Forelimb muscle (tissue), 1 donor: ENCODE data around the gene EFNA5. TPM values are rescaled to one million over a fixed set of nuclear protein-coding genes. Genes with fewer than 3 reads are reported as not detected.
A peak's percentile ranks its signal among the peaks of the same experiment; 100 is the strongest.

Source experiments
- DNase-seq: peaks from one replicate; pipeline ENCODE4 v3.0.0-alpha.2; 2013; ENCODE audit warnings: low read depth
- polyA plus RNA-seq: library from polyadenylated mRNA; unstranded; fragments of 120-200 nt; gene quantifications from one replicate; pipeline ENCODE4 v1.2.1, GENCODE V29; 2013; ENCODE audit not compliant: insufficient read length

Gene EFNA5
- polyA plus RNA-seq, 1 donor = 3.0 TPM

DNA sequence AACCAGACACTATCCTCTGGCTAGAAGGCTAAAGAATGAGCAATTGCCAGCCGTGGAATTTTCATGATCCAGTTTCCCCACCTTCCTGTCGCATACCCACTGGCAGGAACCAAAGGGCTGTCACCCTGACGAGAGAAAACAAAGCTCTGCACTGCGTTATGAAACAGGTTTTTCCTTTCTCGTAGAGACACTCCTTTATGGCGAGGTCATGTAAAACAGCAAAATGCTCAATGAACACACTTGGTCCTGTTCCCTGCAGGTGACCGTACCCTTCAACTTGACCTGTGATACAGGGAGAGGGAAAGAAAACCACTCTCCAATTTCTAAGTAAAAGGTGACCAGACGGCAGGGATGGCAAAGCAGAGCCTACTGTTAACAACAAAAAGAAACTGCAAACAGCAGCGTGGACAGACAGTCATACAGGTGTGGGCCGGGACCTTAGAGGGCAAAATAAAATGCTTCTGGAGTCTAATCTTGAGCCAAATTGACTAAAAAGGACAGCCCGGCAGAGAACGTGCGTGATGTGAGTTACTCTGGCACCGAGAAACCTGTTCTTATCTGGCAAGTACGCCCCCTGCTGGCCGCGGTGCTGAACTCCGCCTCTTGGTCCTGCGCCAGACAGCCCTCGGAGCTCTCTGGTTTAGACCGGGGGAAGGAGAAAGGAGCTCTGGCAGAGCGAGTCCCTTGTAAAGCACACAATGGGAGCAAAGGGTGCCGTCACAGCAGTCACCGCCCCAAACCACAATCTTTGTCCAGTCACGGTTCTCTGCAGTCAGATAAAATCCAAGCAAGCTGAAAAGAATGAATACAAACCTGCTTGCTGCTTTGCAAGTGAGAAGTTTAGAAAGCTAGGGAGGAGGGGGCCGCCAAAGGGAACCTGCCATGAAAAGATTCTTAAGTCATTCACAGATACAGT lies 98.9 kb downstream of the EFNA5 start:
- peak; percentile 78 for DNase-seq

DNA sequence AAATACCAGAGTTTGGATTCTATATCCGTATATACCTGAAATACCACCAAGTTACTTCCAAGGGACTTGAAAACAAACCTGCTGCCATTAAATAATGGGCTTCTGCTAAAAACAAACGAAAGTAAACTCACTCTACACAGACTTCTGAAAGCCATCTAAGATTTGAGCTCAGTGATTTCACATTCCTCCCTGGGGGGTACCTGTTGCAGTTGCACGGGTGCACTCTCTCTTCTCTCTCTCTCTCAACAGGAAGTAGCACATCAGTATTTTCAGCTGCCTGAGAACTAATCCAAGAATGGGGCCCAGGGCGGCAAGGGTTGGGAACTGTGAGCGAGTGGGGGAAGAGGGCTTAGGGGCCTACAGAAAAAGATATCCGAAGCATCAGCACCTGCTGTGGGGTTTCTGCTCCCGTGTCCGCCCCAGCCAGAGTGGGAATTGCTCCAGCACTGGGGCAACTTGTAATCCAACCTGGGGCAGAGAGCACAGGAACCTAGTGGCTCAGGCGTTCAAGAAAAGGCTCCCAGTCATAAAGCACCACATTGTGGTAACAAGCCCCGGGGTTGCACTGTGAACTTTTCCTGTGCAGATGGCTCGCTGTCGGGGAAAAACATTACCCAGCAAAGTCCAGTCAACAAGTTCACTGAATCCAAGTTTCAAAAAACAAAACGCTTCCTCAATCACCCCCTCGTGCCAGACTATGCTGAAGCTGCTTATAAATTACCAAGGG lies 99.8 kb downstream of the EFNA5 start:
- no peak for DNase-seq

DNA sequence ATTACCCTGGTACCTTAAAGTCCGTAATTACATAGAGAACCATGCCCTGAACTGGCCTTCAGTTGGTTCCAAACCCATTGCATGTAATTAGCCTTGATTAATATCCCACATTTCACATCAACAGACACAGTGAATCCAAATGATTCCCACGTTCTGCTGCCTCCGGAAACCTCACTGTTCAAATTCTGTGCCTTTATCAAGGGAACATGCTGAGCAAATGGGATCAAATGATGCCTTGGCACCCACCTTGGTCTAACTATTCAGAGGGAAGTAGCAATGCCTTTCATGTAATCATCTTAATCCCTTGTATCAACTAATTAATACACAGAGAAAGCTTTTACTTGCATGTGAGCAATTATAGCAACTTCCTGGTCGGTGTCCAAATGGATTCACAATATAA lies 100.6 kb downstream of the EFNA5 start:
- no peak for DNase-seq

DNA sequence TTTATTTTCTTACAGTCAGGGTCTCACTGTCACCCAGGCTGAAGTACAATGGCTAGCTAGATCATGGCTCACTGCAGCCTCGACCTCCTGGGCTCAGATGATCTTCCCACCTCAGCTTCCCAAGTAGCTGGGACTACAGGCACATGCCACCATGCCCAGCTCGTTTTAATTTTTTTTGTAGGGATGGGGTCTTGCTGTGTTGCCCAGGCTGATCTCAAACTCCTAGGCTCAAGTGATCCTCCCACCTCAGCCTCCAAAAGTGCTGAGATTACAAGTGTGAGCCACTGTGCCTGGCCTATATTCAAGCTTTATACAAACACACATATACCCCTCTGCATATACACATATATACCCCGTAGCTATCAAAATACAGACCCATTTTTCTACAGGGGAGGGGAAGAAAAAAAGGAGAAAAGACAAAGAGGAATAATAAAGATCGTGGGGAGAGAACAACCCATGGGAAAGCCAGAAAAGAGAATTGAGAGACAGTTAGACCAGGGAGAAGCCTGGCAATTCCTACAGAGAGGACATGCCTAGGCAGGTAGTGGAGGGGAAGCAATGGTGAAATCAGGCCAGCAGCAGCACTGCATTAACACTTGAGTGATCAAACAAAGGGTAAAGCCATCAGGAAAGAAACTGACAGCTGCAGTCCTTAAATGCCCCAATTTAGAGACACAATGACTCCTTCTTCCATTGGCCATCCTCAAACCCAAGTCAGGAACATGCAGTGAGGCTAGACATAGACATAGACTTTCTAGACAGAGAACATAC lies 102.7 kb downstream of the EFNA5 start:
- no peak for DNase-seq

DNA sequence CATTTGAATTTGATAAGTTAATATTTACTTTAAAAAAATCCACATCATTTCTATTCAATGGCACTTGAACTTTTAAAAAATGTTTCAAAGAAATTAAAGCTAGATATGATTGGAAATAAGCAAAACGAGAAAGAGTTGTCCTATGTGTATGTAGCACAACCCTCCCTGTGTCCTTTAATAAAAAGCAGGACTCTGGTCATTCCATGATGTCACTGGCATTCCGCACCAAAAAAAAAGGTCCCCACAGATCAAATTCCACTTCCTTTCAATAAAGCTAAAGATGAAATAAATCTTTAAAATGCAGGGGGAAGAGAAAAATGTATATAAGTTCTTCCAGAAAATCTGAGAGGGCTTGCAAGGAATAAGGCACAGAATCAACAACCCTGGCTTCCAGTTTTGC lies 103.8 kb downstream of the EFNA5 start:
- DNase-seq = no peak

DNA sequence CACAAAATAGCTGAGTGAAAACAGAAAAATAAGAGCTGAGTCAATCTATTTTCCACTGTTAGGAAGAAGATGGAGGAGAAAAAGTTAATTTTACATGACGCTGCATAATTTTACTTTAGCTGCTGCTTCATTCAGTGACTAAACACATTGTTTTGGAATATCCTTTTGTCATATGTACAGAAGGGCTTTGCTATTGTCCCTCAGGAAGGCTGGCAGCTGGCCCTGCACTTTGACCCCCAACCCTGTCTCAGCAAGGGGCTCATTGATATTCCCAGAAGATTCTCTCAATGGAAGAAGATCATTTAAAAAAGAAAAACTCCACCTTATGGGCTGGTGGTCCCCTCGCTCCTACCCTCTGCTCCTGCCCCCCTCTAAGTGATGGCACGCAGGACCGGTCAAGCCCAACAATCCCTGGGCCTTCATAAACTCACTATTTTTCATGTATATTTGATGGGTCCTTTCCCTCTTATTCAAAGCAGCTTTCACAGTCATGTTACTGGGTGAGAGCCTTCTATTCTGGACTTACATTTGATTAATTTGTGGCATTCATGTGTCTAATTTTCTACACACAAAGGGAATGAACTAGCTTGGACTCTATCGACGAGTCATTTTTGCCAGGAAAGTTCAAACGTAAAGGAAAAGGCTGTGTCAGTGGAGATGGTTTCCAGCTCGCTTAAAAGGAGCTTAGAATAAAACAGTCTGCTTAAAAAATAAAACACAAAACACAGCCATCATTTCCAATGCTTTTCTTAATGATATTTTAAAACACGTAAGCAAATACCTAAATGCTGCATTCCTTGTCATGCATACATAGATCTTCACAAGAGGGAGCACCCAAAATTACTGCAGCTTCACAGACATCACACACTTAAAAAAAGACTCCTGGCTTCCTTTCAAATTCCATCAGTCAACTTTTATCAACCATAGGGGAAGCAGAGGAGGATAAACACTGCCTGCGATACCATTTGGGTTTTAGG lies 104.7 kb downstream of the EFNA5 start:
- DNase-seq = no peak

DNA sequence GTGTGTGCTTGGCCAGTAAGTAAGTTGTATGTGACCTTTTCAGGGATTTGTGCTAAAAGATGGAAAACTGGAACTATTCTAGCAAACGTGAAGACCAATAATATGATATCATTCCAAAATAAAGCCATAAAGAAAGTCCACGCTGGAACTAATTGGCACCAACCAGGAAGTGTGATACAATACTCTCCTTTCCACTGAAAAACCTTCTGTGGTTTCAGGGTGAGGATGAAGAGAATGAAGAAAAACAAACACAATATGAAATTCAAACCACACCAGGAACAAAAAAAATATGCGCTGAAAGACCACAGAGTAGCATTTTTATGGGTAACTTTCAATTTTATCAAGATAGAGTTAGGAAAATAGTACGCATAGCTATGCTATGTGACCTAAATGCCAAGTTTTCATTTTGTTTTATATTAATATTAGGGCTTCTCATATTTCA lies 105.8 kb downstream of the EFNA5 start:
- DNase-seq = no peak

DNA sequence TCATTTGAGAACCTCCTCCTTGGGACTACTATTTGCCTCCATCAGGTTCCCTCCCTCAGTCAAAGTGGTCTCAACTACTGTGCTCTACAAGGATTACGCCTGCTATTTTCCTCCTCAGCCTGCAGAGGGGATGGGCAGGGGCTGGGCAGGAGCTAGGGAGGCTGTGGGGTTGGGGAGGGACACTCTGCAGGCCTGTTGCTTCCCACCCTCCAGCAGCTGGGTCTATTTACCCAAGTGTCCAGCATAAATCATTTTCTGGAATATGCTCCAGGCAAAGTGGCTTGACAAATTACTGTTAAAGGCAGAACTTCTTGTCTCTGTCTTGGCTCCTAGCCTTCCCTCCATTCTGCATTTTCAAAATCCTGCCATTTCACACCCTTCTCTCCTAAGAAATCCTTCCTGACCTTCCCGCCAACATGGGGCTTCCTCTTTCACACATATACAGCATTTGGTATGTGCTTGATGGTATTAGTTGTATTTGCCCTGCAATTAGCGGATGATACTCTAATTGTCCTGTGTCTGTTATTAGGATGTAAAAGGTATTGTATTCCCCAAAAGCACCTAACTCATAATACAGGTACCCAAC lies 106.7 kb downstream of the EFNA5 start:
- no peak for DNase-seq

DNA sequence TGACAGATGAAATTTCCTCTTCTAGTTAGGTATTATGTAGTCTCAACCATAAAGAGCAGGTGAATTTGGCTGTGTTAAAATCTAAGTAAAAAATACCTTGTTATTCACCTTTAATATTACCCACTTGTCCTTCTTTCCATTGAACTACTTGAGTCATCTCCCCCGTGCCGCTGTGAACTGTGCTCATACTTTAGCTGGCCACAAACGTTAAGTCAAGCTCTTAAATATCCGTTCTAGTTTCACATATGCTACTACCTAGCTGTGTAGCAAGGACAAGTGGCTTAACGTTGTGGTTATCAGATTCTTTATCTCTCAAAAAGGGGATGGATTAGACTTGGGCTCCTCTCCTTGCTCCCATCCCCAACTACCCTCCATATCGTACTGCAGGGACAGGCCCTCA lies 110.4 kb downstream of the EFNA5 start:
- no peak for DNase-seq

DNA sequence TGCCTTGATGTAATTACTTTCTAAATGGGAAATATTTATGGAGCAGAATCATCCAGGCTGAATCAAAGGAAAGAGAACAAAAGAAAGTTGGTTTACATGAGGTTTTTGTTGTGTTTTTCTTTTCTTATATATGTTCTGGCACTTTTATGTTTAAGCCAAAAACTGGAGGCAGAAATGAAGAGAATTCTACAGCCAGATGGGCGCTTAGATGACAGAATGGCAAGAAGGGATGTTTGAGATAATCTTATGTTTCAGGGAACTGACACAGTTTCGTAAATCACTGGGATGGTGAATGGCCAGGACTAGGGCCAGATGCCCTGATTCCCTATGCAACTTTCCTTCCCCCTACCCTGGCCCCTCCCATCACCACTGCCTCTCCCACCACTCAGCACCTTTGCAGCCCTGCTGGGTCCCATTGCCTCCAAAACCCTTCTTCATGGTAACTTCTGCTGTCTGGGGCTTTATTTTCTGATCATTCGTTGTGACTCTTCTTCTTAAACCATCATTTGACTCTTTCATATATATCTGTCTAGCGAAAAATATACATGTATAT lies 111.8 kb downstream of the EFNA5 start:
- DNase-seq = no peak

DNA sequence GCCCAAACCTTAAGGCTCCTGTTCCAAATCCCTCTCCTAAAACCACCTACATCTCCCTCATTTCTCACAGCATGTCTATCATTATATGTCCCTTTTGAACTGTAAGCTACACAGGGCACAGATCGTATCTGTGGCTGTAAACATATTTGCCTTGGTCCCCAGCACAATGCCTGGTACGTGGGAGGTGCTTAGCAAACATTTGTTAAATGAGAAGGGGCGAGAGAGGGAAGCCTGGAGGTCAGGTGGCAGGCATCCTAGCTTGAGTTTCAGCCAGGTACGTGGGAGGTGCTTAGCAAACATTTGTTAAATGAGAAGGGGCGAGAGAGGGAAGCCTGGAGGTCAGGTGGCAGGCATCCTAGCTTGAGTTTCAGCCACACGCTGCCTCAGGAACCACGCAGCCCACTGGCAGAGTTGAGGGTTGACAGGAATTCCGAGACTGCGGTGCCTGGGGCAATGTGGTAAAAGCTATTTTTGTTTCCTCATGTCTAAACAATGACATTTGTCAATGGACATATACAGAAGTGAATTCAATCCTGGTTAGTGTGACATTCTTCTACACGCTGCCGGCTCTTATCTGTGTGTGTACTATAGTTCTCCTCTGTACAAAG lies 113.6 kb downstream of the EFNA5 start:
- no peak for DNase-seq

DNA sequence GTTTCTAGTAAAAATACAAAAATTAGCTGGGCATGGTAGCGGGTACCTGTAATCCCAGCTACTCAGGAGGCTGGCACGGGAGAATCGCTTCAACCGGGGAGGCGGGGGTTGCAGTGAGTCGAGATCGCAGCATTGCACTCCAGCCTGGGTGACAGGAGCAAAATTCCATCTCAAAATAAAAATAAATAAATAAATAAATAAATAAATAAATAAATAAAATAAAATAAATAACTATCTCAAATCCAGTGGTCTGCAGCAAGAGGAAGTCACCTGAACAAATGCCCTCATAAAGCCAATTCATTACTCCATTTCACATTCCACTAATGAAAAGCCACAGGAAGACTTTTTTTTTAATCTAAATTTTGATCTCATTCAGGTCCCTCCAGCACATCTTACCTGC lies 114.2 kb downstream of the EFNA5 start:
- DNase-seq = no peak

DNA sequence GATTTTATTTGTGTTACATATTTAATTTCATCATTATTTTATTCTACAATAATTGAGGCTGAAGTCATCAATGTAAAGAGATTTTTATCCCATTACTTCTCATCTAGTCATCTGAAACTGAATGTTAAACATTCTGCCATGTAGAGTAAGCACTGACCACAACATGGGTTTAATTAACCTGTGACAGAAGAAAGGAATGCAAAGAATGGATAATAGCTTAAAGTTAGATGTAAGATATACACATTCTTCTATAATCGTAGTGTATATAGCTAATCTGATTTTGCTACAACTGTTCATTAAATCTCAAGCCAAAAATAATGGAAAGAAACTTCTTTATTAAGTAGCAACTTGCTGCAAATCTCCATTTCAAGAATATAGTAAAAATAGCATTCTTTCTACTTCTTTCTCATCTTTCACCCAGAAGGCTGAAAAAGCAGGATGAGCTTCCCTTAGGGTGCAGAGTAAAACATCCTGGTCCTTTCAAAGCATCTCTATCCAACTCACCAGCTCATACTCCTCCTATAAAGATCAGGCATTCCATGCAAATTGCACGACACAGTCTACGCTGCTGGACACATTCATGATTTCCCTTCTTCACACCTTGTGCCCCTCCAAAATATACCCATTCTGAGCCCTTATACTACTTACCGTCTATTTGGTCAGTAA lies 115.2 kb downstream of the EFNA5 start:
- no peak for DNase-seq

DNA sequence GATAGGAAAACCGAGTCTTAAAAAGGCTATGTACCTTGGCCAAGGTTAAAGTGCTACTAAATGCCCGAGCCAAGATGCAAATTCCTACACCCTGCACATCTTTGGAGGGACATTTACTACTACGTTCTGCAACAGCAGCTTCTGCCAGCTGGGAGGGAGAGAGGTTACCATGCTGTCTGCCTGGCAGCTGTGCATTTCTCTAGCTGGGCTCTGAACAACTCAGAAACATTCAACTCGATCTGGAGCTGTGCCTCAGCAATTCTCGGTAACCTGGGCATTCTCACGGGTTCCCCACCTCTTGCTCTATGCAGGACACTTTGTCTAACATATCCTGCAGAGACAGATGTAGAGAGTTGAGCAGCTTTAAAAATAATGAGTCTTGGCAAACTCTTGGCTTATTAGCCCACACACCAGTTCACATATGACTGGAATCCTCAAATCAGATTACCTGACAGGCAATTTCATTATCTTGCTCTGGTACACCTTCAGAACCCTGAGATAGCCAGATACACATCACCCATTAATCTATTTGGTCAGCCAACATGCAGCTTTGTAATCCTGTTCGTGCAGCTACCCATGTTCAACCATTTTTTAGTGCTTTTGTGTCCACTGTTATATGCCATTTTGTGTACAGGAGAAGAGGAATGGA lies 115.8 kb downstream of the EFNA5 start:
- DNase-seq = no peak

DNA sequence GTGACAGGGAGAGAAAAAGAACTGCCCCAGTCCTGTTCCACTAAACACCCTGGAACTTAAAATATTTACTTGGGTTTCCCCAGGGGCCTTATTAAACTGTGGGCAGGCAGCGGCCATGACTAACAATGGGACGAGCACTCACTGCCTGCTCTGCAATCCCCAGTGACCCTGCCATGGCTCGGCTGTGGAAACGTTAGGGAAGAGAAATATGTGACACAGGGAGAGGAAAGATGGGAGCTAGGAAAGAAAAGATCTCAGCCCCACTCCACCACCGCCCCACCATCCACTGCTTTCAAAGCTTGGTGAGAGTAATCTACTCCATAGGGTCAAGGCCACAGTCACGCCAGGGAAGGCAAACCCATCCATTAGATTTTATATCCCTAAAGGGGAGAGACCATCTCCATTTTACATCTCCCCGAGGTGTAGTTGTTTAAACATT lies 117.6 kb downstream of the EFNA5 start:
- no peak for DNase-seq

DNA sequence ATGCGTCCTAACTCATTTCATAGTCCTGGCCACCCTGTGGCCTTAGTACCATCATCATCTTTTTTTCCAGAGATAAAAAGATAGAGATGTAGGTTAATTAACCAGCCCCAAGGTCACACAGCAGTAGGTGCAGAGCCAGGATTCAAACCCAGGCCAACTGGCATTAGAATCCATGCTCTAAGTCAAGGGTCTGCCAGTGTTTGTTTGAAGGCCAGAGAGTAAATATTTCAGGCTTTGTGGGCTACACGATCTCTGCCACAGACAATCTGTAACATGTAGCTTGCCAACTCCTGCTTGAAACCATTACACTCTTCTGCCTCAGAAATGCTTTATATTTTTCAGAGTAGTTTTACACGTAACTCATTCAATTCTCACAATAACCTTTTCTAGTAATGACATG lies 119.6 kb downstream of the EFNA5 start:
- DNase-seq = no peak

DNA sequence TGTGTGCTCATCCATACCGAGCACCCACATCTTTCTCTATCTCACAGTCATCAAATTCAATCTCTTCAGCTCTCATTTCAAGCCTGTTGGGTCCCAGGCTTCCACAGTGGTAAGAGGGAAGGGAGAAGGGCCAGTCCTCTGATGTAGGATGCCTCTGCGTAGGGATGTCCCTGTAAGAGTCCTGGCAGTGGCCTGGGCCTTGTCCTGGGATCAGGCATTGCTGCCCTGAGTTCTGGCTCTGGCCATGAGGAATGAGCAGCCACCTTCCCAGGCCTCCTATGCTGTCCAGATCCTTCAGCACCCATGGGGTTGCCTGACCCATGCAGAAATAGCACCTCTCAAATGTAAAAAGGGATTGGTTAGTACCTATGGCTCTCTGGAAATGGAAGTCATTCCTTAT lies 121.2 kb downstream of the EFNA5 start:
- DNase-seq = no peak

DNA sequence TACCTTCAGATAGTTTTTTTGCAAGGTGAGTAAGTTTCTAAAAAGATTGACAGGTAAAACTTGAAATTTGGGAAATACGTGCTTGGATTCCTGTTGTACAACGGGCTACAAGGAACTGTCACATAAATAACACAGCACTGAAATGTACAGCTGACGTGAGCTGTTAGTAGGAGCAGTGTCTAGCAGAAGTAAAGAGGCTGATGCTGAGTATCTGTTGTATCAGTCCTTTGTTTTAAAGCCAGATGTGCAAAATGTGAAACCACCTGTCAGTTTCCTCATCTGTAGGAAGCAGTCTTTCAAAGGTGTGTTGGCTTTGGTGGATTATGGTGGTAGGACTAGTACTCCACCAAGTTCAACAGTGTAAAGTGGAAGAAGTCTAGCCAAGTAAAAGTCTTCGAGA lies 122.3 kb downstream of the EFNA5 start:
- no peak for DNase-seq

DNA sequence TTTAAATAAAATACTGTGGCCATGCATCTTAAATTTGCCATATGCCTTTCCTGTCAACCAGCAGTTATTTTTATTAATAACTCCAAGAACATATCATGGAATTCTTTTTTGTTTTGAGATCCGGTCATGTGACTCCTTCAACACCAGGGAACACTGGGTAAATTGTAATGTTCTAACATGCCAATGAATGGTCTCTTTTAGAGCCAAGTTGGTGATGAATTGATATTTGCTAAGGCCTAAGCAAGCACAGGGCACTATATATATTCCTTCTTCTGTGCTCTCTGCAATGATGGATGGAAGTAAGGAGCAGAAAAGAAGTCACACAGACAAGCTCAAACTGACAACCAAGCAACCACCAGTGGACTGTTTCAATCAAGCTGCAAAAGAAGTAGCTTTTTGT lies 124.0 kb downstream of the EFNA5 start:
- no peak for DNase-seq
